NCI-H128 (cell line): ENCODE measurements around the gene GPS1.

Source experiments
- DNase-seq: peaks from one replicate; lab custom pipeline; 2025; ENCODE audit not compliant: unreplicated experiment; lab: John Stamatoyannopoulos, UW

GPS1 gene

DNA sequence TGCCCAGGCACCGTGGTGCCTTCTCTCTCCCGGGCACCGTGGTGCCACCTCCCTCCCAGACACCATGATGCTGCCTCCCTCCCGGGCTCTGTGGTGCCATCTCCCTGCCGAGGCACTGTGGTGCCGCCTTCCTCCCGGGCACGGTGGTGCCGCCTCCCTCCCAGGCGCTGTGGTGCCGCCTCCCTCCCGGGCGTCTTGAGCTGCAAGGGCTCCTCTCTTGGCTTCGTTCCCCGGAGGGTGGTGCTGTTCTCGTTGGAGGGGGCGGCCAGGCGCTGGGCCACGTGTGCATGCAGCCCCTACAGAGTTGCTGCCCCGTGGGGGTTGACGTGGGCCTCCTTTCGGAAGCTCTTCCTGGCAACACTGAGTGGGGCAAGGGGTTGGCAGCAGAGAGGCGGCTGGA is 37.3 kb upstream of the GPS1 start:
- DNase-seq = no peak

DNA sequence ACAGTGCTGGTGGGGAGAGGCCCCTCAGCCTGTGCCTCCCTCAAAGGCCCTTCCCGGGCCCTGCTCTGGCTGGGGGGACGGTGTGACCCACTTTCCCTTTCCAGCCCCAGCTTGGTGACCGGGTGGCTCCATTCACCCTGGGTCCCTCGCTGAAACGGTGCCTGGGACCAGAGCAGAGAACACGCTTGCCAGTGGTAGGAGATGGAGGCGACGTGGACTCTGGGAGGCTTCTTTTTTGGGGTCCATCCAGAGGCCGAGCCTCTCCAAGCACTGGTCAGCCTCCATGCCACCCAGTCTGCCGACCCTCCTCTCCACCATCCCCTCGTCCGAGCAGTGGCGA is 36.8 kb upstream of the GPS1 start:
- no peak for DNase-seq

DNA sequence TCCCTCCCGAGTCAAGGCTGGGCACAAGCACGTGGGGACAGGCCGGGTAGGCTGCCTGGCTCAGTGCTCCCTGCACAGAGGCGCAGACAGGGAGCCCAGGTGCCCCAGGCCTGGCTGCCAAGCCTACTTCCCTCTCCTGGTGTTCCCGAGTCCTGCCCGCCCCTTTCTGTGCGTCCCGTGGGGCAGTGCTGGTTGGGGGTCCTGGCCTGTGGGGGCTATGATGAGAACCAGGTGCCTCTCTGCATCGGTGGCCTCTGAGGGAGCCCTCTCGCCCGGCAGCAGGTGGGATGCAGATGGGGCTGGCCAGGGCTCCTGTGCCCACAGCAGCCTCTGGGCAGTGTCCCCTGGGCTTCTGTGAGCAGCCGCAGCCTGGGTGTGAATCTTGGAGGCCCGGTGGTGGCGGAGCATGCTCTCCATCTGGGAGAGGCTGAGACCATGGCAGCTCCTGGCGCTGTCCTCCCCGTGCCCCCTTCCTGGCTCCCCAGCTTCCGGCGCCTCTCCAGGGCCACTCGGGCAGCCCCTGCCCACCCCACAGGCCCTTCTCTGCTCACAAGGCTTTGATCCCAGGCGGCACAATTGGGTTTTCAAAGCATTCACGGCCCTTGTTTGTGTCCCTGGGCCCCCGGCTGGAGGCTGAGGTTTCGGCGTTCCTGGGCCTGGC is 36.3 kb upstream of the GPS1 start:
- no peak for DNase-seq

DNA sequence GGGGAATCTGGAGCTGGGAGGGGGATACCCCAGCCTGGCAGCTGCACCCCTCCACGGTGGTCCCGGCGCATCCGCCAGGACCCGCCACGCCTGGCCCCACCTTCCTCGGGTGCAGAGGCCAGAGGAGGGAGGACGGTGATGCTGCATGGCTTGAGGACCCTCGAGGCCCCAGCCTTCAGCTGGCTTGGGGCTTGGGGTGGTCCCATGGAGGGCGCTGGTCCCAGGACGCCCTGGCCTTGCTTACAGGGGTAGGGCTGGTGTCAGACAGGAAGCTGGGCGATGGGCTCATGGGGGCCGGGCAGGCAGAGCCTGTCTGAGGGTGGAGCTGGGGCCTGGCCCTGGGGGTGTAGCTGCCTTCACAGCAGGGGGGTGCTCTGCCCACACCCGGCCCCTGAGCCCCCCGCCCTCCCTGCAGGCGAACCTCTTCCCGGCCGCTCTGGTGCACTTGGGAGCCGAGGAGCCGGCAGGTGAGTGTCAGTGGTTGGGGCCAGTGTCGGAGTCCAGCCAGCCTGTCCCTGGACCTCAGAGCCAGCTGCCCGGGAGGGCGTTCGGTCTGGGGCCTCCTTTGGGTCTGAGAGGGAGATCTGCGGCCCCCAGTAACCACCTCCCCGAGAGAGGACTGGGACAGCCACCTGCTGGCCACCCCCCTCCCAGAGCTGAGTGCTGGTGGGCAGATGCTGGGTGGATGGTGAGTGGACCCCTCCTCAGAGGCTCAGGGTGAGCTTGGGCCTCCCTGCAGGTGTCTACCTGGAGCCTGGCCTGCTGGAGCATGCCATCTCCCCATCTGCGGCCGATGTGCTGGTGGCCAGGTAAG is 35.4 kb upstream of the GPS1 start:
- DNase-seq = no peak

DNA sequence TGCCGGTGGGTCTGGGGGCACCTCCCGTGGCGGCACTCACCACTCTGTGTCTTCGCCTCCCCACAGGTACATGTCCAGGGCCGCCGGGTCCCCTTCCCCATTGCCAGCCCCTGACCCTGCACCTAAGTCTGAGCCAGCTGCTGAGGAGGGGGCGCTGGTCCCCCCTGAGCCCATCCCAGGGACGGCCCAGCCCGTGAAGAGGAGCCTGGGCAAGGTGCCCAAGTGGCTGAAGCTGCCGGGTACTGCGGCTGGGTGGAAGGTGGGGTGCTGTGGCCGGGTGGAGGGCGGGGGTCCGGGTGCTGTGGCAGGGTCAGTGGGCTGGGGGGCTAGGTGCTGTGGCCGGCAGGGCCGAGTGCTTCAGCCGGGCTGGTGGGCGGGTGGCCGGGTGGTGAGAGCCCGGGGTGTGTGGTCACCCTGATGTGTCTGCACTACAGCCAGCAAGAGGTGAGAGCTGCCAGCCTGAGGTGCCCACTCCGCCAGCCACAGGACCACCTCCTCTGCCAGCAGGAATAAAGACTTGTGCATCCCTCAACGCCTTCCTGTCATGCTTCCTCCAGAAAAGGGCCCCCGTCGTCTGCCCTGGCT is 34.7 kb upstream of the GPS1 start:
- no peak for DNase-seq

DNA sequence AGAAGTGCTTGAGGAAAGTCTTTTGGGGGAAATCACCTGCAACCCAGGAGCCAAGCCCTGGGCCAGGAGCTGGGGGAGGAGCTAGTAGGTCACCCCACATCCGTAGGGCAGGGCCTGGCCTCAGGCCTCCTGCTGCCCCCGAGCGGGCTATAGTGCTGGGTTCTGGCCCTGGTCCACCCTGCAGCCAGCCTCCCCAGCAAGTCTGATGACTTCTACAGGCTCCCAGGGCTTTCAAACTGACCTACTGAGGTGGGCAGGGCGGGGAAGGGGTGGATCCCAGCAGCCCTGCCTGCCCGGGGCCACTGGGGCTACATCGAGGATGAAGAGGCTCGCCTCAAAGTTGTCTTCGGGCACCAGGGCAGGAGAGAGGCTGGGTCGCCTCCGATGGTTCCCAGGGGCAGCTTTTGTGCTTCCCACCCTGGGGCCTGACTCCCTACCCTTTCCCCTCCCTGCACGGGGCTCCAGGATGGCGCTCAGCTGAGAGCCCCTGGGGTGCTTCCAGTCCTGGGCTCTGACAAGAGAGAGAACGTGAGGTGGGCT is 34.0 kb upstream of the GPS1 start:
- no peak for DNase-seq

DNA sequence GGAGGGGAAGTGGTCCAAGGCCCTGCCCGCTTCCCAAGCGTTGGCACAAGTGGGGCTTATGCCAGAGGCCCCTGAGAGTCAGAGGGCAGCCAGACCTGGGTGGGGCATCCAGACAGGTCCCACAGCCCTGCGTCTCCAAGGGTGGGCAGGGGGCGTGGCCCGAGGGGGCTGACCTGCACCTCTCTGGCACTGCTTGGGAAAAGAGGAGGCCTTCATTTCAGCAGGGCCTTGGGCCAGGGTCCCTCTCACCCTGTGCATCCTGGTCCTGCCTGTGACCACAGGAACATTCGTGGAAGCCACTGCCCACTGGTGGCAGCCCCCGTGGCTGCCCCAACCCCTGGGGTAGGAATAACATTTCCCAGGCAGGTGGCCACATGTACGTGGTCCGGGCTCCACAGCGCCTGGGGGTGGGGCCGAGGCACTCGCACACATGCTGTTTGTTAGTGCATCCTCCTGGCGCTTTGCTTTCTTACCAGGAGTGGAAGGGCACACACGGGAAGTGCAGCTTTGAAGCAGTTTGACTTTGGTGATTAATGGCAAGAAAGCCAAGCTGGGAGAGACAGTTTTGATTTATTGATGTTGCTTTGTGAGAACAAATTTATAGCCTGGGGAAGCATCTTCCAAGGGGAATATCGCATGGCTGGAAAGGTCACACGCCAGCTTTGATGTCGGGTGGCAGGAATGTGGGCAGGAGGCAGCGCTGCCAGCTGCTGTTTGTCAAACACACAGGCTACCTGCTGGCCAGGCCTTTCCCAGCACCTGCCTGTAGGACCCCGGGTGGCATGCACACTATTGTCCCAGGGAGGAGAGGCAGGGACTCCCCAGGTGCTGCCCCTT is 33.3 kb upstream of the GPS1 start:
- no peak for DNase-seq

DNA sequence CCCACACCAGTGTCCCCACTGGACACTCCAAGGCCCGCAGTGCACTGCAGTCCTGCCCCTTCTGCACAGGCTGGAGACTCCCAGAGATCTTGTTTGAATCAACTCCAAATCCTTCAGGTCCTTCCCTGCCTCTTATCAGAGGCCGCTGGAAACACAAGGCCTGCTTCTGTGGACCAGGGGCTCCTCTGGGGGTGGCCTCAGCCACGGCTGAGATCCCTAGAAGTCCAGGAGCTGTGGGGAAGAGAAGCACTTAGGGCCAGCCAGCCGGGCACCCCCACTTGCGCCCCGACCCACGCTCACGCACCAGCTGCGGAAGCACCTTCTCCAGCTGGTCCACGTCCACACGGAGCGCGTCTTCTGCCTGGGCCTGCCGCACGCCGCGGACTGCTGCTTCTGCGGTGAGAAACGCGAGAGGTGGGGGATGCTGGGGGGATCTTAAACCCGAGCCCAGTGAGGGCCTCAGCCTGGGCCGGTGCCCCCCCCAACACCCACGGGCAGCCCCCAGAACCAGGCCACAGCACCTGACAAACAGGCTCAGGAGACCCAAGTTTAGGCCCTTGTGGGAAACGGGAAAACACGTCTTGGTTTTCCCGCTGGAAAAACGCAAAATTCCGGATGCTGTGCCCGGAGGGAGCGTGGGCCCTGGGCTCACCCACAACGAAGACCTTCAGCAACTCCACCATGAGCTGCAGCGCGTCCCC is 32.6 kb upstream of the GPS1 start:
- DNase-seq = no peak

DNA sequence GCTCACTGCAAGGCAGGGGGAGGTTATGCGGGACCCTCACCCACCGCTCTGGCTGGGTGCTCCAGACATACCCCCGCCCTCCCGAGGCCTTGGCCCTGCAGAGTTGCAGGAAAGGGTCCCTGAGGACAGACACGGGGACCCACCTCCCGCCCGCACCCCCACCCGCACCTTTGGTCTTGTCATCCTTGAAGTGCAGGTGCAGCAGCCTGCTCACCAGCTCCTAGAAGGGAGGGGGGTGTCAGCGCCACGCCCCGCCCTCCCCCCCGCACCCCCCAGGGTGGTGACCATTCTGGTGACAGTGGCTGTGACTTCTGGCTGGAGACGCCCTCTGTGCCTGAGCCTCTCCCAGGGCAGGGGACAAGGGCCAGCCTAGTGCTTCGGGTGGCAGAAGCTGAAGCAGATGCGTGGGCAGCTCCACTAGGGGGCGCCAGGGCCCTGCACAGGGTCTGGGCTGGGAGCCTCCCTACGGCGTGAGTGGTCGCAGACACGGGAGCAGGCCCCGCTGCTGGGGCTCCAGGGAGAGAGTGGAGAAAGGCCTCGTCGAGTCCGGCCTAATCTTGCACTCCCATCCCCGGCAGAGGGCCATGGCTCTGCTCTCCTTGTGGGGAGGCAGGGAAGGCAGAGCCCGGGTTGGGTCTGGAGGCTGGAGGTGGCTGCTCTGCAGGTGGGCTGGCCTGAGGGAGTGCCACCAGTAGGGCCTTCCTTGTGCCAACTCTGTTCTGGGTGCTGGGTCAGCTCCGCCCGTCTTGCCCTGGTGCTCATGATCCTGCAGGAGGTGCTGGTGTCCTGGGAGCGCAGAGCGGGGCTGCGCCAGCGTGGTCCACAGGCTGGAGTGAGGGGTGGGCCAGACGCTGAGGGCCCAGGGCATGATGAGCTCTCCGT is 31.8 kb upstream of the GPS1 start:
- DNase-seq = no peak

DNA sequence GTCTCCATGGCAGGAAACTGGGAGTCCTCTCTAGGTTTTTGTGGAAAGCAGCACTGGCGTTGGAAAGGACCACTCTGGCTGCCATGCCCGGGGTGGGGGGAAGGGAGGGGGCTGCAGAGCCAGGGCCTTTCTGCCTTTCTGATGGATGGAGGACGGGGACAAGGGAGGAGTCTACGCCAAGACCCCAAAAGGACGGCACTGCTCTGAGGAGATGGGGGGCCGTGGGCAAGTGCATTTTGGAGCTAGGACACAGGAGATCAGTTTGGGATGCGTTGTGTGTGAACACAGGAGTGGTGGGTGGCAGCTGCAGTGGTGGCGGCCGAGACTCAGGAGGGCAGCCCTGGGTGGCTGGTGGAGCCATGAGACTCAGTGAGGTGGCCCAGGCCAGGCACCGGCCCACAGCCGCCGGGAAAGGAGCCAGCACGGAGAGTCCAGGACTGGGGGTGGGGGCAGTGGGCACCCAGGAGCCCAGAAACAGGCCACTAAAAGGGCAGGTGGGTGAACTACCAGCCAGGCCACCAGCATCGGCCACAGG is 31.1 kb upstream of the GPS1 start:
- no peak for DNase-seq

DNA sequence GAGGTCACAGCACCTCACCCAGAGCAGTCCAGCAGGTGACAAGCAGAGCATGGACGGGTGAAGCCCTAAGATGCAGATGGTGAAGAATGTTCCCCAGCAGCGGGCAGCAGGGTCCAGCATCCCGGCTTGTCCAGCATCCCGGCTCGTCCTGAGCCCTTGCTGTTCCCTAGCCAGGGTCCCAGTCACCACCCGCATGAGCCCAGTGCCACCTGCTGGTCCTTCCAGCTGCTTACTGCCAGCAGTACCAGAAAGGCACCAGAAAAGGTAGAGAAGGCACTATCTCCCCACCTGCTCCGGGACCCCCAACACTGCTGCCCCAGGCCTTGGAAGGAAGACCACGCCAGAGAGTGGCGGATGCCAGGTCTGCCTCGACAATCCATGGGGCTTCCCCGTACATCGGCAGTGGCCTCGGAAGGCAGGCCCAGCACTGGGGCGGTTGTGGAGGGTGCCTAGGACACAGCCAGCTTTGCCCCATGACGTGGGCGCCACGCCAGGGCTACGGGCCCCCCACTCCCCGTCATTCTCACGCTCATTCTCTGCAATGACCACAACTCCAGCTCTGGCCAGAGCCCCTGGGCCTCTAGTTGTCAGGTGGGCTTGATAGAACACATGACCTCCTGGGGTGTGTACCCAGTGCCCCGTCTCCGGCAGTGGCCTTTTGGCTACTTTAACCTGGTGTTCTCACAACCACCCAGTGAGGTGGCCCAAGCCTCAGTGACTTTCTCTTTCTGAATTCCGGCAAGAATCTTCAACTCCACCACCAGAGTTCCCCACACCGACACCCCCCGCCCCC is 30.4 kb upstream of the GPS1 start:
- no peak for DNase-seq

DNA sequence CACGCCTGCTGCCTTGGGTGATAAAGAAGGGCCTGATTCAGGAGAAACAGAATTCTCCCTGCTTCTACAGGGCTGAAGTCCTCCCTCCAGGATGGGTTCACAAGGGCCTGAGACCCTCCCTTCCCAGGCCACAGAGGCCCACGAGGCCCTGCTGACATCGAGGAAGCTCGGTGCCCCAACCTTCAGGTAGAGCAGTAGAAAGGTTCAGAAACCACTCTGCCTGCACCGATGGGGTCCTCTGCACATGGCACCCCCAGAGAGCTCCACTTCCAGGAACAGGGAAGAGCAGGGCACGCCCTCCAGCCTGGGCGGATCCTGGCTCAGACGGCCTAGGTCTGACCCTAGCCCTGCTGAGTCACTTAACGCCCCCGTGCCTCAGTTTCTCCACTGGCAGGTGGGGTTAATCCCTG is 29.8 kb upstream of the GPS1 start:
- no peak for DNase-seq

DNA sequence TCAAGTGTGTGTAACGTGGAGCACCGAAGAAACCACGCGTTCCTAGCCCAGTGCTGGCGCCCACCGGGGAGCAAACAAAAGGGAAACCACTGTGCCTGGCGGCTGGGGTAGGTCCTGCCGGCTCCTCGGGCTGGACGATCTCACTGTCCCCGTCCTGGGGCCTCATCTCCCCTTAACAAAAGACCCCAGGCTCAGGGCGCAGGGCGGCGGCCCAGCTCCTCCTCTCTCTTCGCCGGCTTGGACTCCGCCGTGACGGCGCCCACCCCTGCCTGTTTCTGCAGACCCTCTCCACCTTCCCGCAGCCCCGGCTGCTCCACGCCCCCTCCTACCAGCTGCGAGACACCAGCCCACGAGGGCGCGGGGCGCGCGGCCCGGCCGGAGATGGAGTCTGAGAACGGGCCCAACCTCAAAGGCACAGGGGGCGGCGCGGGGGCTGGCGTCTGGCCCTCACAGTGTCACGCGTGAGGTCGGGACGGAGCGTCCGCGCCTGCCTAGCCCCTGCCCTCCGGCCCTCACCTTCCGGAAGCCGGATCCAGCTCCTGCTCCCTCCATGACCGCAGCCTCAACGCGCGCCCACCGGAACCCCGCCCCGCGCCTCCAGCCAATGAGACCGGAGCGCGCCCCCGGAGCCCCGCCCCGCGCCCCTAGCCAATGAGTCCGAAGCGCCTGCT is 29.3 kb upstream of the GPS1 start, which contains the start of gene CENPX:
CENPX (minus strand) TSS at position 569 of the 671 bp plus-strand sequence; CDS start at position 552, 17 bp downstream.
- no peak for DNase-seq

DNA sequence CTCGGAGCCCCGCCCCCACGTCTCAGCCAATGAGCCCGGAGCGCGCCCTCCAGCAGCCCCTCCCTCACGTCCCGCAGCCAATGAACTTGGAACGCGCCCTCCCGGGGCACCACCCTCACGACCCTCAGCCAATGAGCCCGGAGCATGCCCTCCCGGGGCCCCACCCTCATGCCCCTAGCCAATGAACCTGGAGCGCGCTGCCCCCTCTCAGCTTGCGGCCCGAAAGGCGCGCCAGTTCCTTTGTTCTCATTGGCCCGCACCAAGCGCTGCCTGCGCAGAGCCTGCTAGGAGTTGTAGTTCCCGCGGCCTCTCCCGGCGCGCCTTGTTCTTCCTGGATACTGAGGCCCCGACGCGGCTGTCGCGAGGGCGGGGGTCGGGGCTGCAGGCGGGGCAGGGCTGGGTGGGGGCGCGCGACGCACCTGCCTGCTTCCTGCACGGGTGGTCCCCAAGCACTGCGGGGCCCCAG is 28.7 kb upstream of the GPS1 start, which contains the start of gene LRRC45:
LRRC45 (plus strand) TSS at position 325 of the 466 bp plus-strand sequence. CDS start 339 bp downstream, outside the sequence.
- DNase-seq = peak; percentile 94

DNA sequence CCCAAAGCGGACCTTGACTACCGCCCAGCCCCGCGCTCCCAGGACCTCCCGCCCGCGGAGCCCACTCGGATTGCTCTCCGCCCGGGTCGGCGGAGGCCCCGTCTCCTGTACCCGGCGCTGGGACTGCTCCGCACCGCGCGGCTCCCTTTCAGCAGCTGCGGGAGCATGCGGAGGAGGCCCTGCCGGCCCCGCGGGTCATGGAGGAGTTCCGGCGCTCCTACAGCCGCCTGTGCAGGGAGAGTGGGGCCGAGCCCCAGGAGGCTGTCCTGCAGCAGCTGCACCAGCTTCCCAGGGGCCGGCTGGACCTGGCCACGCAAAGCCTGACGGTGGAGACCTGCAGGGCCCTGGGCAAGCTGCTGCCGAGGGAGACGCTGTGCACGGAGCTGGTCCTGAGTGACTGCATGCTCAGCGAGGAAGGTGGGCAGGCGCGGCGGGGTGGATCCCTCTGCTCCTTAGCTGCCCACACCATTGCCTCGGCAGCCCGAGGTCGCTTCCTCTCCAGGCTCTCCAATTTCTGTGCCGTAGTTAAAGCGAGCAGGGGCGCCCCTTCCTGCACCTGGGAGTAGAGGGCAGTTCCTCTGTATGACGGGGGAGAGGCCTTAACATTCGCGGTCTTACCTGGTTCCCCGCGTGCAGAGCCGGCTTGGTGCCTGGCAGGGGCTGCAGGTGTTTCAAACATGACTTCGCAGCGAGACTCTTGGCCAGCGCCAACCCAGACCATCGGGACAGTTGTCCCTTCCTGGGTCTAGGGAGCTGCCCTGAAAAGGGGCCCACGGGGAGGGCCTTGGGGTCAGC is 28.1 kb upstream of the GPS1 start:
- DNase-seq = no peak

DNA sequence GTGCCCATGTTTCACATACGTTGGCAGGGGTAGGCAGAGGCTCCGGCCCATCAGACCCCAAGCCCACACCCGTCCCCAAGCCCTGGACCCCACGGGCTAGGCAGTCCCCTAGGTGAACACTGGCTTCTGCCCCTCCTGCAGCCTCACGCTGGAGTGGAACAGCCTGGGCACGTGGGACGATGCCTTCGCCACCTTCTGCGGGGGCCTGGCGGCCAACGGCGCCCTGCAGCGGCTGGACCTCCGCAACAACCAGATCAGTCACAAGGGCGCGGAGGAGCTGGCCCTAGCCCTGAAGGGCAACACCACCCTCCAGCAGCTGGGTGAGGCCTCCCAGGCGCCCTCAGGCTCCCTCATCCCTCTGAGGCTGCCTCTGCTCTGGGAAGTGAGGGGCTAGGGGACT is 26.8 kb upstream of the GPS1 start:
- DNase-seq = no peak
